HG02798 (cell line): ENCODE results near the gene CCDC120.

Source experiments
- ATAC-seq: cut with Tn5 transposase; IDR thresholded peaks from one replicate; pipeline ENCODE4 v1.9.1; 2021; ENCODE audit warnings: mild to moderate bottlenecking; ENCODE audit not compliant: unreplicated experiment, poor library complexity

CCDC120 gene, protein sequence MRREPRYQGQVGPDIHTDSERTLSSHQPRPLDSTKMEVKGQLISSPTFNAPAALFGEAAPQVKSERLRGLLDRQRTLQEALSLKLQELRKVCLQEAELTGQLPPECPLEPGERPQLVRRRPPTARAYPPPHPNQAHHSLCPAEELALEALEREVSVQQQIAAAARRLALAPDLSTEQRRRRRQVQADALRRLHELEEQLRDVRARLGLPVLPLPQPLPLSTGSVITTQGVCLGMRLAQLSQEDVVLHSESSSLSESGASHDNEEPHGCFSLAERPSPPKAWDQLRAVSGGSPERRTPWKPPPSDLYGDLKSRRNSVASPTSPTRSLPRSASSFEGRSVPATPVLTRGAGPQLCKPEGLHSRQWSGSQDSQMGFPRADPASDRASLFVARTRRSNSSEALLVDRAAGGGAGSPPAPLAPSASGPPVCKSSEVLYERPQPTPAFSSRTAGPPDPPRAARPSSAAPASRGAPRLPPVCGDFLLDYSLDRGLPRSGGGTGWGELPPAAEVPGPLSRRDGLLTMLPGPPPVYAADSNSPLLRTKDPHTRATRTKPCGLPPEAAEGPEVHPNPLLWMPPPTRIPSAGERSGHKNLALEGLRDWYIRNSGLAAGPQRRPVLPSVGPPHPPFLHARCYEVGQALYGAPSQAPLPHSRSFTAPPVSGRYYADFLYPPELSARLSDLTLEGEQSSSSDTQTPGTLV

DNA sequence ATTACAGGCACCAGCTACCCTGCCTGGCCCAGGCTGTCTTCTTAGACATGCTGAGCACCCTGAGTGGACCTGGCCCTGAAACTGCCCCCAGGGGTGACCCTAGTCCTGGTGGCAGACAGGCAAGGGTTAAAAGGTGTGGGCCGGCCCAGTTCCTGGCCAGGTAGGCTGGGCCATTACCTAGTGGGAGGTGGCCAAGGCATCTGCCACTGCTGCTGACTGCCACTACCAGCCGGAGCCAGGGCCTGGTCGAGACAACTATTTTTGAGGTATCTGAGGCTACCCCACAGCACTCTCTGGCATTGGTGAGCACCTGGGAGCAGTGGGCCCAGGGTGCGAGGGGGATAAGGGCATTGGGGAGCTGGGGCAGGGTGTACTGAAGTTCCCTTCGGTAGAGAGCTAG is at the start of gene CCDC120:
Gene CCDC120 (plus strand): TSS at position 206 of the 400 bp plus-strand sequence. CDS start 3,043 bp downstream, outside the sequence.
- no peak for ATAC-seq

DNA sequence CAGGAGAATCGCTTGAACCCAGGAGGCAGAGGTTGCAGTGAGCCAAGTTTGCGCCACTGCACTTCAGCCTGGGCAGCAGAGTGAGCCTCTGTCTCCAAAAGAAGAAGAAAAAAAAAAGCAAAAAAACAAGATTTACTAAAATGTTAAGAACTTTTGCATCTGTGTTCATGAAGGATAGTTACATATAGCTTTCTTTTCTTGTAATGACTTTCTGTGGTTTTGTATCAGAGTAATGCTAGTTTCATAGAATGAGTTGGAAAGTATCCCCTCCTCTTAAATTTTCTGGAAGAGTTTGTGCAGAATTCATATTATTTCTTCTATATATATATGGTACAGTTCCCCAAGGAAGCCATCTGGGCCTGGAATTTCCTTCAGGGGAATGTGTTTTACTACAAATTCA is 39.7 kb upstream of the CCDC120 start:
- no peak for ATAC-seq

DNA sequence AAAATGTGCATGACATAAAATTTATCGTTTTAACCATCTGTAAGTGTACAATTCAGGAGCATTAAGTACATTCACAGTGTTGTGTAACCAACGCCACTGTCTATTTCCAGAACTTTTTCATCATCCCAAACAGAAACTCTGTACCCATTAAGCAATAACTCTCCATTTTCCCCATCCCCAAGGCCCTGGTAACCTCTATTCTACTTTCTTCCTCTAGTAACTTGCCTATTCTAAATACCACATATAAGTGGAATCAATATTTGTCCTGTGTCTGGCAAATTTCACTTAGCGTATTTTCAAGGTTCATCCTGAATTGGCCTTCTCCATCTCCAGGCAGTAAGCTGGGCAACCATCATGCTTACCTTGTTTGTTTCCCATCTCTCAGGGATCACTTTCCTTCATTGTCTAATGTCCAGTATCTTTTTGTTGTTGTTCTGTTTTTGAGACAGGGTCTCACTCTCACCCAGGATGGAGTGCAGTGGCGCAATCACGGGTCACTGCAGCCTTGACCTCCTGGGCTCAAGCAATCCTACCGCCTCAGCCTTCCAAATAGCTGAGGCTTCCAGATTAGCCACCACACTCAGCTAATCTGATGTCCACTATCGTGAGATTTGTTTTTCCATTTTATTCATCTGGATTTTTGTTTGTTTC is 39.1 kb upstream of the CCDC120 start:
- no peak for ATAC-seq

DNA sequence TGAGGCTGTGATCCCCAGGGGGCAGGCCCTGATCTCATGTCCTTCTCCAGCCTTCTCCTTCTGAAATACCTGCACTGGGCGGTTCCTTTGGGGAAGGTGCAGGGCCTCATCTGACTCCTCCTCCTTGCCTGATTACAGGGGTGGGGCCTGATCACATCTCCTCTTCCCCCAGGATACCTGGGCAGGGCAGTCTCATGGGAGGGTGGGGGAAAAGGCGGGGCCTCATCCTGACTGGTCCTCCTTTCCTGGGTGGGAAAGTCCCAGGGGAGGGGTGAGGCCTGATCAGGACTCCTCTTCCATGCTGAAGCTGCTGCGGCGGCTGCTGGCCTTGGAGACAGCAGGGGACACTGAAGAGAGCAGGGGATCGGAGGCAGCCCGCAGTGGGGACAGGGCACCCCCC is 28.9 kb upstream of the CCDC120 start:
- ATAC-seq: no peak

DNA sequence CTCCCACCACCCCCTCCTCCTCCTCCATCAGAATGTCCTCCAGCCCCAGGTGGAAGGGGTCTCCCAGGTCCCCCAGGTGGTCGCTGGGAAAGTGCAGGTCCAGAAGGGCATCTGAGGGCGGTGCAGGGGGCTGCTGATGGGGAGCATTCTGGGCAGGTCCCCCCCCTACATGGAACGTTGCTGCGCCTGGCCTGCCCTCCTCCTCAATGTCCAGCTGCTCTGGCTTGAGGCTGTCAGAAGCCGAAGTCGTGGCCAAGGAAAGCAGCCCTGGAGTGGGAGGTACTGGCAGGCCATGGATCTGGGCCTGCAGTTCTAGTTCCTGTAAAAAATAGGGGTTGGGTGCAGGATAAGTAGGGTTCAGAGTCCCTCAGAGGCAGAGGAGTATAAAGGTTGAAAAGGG is 28.5 kb upstream of the CCDC120 start:
- no peak for ATAC-seq

DNA sequence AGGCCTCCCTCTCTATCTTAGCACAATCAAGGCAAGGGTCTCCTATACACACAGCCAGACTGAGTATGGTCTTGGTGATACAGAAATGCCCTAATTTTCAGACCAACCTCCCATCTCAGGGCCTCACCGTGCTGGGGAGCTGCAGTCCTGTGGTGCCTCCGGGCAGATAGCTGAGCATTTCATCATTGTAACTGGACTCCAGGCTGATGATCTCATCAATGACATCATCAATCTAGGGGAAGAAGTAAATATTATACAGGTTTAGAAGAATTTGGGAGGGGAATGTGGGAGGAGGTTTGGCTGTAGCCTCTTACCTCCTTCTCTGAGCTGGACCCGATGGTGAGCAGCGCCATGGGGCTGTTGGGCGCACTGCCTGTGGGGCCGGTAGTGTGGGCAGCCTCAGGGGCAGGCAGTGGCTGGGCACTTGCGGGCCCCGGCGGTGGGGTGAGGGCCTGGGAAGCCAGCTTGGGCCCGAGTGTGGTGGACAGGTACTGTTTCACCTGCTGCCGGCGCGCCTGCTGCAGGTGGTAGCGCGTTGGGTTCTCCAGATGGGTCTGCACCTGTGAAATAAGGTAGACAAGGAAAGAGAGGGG is 20.8 kb upstream of the CCDC120 start:
- ATAC-seq: no peak

DNA sequence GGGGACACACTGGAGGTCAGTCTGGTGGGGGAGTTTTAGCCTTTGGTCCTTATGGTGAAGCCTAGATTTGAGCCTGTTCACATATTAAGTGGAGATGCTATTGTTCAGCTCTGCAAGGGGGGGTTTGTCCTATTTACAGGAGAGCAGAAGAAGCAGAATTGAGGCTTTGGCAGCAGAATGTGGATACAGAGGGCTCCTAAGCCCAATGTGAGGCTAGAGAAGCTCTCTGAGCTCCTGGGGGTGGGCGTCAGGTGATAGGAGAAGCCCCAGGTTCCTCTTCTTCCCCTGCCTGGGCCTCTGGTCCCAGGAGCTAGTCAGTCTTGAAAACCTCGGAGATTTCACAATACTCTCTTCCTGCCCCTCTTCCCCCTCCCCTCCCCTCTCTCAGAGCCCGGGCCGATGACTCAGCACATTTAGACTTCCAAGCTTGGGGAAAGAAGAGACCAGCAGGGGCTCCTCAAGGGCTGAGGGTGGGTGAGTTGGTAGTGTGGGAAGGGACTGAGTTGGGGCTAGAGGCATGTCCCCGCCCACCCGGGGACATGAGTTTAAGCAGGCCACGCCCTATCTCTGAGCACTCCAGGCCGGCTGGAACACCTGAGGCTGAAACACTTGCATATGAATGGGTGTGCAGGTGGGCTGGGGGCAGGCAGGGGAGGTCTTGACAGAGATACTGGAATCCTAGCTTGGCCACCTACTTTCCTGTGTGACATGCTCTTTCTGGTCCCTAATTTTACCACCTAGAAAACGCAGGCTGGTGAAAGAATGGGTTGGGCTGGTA is 19.0 kb upstream of the CCDC120 start:
- no peak for ATAC-seq

DNA sequence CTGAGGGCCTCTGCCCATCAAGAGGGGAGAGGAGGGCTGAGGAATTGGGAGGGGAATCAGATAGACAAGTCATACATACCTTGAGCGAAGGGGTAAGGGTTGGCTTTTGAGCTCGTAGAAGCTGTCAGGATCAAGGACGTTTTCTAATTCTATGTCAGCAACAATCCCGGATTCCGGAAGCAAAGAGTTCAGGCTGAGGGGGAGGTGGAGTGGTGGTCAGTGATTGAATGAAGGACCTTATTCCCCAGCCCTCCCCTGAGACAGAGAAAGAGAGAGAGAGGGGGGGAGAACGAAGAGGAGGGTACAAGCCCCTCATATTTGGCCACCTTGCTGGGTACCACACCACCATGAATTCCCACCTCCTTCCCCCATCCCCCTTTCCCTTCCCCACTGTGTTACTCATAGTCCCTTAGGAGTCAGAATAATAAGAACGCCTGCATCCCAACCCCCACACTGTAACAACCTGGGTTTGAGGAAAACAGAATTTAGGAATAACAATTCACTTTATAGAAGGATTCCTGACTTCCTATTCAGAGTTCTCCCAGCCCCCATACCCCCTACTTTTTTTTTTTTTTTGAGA is 18.3 kb upstream of the CCDC120 start:
- ATAC-seq: no peak

DNA sequence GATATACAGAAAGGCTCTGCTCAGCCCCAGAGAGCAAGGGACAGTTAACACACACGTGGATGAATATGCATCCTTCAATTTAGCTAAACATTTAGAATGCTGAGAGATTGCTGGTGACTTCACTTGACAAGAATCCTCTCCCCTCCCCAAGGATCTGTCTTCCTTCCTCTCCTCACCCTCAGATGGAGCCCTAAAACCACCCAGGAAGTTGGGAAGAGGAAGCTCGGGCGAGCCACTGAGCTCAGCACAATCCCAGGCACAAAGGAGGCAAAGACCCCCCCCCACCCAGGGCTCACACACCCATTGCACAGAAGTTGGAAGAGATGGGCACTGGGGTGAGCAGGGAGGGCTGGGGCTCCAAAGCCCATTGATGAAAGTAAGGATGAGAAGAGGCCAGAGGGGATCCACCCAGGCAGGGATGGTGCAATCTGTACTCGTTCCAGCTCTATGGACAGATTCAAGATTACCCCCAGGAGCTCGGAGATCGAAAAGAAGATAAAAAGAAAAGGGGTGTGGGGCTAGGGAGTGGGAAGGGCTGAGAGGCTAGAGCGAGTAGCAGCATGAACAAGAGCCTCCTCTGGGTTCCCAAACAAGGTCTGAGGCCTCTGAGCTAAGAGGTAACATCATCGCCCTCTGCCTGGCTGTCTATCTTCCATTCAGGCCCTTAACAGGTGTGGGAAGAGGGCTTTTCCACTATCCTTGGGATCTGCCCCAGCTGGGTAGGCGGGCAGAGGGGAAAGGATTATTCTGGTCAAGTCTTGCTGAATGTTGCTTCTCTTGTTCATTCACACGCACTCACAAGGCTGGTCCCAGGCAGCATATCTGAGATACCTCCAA is 16.8 kb upstream of the CCDC120 start:
- no peak for ATAC-seq

DNA sequence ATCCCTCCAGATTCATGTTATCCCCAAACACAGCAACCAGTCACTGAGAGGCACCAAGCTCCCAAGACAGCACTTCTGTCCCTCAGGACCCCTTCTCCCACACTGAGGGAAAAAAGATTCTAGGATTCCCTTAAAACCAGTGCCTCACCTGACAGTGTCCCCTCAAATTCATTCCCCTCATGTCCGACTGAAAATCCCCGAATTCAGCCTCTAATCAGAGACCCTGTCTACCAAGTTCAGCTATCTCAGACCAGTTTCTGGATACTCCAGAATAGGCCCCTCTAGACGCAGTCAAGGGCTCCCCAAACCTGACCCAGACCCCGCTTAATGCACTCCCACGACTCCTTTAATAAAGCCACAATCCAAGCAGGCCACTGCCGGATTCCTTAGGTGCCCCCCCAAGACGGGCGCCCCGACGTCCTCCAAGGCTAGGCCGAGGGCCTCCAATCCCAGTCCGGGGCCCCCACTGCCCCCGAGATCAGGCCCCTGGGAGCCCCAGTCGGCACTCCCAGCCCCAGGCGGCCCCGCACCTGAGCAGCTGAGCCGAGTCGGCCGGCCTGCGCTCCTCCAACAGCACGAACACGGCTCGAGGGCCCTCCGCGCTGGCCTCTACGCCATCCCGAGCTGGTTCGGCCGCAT is 16.1 kb upstream of the CCDC120 start:
- ATAC-seq: no peak

DNA sequence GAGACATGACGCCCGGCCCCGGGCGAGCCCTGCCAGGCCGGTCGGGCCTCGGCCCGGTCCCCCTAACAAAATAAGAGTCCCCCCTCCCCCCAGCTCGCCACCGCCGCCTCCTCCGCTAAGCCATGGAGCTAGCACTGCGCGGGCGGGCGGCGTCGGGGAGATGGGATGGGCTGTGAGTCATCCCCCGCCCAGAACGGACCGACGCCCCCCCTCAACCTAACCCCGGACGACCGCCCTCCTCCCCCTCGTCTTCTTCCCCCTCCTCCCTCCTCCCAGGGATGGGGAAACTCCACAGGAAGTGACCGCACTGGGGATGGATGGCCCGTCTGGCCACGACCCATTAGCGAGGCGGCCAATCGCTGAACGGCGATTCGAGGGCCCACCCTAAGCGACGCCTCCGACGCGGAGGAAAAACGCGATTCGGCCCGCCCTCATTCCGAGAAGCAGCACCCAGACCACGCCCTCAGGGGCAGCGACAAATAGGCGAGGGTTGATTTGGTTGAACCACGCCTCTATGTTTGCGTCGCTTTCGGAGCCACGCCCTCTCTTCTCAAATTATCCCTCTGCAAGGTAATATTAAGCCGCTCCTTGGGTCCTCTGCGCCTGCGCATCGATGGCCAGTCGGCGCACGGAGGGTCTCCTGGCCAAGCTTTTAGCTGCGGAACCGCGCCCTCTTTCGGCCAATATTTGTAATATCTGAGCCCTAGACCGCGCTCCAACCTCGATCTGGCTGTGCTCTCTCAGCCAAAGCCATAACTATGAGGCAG is 15.4 kb upstream of the CCDC120 start, which contains the start of gene TFE3:
Gene TFE3 (minus strand): TSS at position 138 of the 767 bp plus-strand sequence. CDS start 131 bp downstream, at position 7.
- ATAC-seq: peak; percentile 97

DNA sequence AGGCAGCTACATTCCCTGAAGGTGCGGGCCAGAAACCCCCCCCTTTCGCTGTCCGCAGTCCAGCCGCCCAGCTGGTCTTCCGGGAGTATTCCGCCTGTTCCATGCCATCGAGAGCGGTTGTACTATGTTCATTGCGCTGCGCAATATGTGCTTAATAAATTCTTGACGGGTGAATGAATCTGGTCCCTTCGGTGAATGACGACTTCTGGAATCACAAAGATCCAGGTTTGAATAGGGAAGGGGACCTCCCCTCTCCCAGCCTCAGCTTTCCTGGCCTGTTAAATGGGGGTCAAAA is 14.9 kb upstream of the CCDC120 start:
- ATAC-seq: no peak

DNA sequence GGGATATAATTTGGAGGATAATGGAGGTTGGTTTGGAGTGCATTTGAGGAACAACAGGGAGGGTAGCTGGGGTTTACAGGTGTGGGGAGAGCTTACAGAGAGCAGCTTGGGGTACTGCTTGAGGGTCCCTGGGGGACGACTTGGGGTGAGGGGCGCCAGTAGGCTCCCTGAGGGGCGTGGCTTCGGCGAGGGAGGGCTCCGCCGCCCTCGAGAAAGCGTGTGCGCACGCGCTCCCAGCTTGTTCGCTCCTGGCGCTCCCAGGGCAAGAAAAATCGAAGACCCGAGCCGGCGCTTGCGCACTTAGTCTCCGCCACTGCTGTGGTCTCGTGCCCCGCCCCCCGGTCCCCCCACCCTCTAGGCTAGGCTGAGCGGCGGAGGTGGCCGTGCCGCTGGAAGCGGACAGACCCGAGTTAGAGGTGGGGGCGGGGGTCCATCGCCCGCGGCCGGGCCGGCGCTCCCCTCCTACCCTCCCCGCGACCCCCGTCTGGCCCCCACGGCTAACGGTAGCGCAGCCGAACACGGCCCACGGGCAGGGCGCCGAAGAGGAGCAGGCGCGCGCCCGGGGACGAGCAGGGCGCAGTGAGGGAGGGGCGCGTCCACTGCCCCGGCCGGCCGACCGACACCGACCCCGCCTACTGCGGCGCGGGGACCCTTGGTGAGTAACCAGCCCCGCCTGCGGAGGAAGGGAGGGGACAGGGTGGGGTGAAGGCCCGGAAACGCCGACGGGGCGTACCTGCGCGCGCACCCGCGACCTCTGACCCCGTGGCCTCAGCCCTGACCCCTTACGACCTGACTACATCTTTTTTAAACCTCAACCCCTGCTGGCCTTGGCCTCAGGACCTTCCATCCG is 5.4 kb upstream of the CCDC120 start:
- peak; percentile 66 for ATAC-seq

DNA sequence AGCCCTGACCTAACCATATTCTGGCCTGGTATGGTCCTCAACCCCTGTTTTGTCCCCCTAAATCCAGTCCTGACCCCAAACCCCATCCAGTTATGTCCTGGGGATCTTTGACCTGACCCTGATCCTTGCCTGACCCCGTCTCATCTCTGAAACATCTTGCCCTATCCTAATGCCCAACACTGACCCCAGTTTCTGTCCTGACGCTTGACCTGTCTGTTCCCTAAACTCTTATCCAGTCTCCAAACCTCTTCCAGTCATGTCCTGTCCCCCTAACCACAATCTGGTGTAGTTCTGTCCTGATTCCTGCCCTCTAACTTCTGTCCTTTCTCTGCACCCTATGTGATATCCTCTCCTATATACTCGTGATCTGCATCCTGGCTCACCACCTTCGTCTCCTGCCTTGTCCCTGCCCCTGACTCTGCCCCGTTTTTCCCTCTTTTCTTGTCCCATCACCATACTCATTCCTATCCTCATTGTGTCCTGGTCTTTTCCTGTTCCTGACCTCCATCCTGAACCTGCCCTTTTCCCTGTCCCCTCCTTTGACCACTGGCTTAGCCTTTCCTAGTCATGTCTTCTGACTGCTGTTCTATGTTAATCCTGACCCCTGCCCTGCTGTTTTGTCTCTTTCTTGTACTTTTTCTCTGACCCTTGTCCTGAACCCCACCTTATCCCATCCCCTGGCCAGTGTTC is 4.6 kb upstream of the CCDC120 start:
- ATAC-seq: no peak

DNA sequence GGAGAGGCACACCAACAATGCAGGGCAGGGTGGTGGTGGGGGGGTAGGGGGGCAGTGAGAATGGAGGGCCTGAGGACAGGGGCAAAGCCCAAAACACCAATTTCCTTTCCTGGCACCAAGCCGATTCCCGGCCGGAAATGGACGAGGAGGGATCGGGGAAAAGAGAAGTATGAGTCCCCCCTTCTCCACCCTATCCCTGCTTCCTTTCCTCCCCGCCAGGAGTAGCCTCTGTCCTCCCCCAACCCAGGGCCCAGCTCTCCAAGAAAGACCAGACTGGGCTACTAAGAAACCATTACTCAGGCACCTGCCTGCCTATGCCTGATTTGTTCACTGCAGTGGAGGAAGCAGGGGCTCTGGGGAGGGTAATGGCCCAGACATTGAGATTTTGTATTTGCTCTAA is 402 bp downstream of the CCDC120 start:
- ATAC-seq: no peak

DNA sequence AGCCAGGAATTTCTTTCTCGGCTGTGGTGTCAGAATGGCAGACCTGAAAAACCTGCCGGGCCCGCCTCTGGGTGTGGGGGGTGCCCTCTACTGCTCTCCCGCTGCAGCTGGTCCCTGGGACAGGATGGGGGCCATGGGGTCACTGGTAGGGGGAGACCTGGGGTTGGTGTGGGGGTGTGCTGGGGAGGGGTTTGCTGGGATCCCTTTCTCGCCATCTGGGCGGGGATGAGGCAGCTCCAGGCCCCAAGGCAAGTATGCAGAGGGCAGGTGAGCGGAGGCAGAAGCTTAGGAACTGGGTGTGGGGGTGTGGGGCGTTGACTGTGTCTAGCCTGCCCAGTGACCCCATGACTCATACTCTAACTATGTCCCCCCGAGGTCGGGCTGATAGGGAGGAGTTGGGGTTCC is 884 bp downstream of the CCDC120 start:
- no peak for ATAC-seq
